ENCODE measurements around the gene DHX38. TPM values are rescaled to one million over a fixed set of nuclear protein-coding genes. Genes with fewer than 3 reads are reported as not detected.
A peak's percentile ranks its signal among the peaks of the same experiment; 100 is the strongest.

DHX38 gene
- total and polyA plus RNA-seq, 2 of the 13 experiments (the other 11 are each of a cell fraction or from before 2014, with no cell fraction given) = 54.4 to 85.9 TPM

DNA sequence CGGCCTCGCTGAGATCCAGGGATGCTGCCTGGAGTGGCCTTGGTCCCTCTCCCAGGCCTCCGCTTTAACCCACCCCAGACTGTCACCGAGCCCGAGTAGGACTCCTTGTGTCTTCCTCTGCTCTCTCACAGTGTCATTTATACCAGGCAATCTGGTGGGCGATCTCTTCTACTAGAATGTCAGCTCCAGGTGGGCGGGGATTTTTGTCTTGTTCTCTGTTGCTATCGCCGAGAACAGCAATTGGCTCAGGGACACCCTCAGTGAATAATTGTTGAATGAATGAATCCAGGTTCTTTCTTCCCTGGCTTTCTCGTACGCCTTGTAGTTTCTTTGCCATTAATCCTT lies 591 bp downstream of the DHX38 start (continued):
- TF ChIP-seq, protein P1, sequence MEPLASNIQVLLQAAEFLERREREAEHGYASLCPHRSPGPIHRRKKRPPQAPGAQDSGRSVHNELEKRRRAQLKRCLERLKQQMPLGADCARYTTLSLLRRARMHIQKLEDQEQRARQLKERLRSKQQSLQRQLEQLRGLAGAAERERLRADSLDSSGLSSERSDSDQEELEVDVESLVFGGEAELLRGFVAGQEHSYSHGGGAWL (CRISPR knock-in tag; IDR thresholded peaks at IDR 0.05) = no peak
- no peak for TF ChIP-seq MIXL1 (CRISPR knock-in tag; IDR thresholded peaks at IDR 0.05)
- TF ChIP-seq, protein P2, sequence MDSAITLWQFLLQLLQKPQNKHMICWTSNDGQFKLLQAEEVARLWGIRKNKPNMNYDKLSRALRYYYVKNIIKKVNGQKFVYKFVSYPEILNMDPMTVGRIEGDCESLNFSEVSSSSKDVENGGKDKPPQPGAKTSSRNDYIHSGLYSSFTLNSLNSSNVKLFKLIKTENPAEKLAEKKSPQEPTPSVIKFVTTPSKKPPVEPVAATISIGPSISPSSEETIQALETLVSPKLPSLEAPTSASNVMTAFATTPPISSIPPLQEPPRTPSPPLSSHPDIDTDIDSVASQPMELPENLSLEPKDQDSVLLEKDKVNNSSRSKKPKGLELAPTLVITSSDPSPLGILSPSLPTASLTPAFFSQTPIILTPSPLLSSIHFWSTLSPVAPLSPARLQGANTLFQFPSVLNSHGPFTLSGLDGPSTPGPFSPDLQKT (CRISPR knock-in tag; IDR thresholded peaks at IDR 0.05; ENCODE audit: borderline replicate concordance) = 0 out of 2 replicates have a peak, but pooled peaks have one; percentile 56

DNA sequence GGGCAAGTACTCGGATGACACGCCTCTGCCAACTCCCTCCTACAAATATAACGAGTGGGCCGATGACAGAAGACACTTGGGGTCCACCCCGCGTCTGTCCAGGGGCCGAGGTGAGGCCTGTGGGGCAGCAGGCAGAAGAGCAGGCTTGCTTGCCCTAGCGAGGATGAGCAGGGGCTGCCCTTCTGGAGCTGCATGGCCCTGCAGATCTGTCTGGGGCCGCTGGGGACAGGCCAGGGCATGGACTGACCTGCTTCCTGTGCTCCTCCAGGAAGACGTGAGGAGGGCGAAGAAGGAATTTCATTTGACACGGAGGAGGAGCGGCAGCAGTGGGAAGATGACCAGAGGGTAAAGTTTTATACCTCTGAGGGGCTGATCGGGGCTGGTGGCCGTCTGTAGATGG lies 5.3 kb downstream of the DHX38 start:
- Histone ChIP-seq H3K27me3 (ENCODE audit: control insufficient read depth in 1 of 2, insufficient read depth in 2 of 2, low read length in 2 of 2) (peaks cover 0 to 4% of the 10 kb centered on the region in 2 experiments; a peak in 1 of 5 replicates), H3K27ac (ENCODE audit: extremely low read length, insufficient read depth, low read length) (no peak overlapping the region), H4K20me1 (ENCODE audit: insufficient read depth, low read length) (no peaks in the 10 kb centered on the region; the same call in none of the 2 replicates), H3K4me3 (replicated peaks in 1 of 3; ENCODE audit: insufficient read depth in 1 of 3, low read depth in 2 of 3, low read length in 3 of 3) (no peak overlapping the region), H3K9me3 (ENCODE audit: low read length) (no peaks in the 10 kb centered on the region), H3K9ac (ENCODE audit: insufficient read depth, low read depth, low read length) (no peak overlapping the region), H3K4me2 (ENCODE audit: low read depth, low read length) (no peak overlapping the region), H3K4me1 (ENCODE audit: insufficient read depth, low read length) (peaks cover 23% of the 10 kb centered on the region), H3K79me2 (ENCODE audit: insufficient read depth, low read length) (peaks cover 34% of the 10 kb centered on the region), H2AFZ (ENCODE audit: low read length) (no peak overlapping the region), H3K36me3 (replicated peaks in 1 of 2; ENCODE audit: control insufficient read depth in 1 of 2, insufficient read depth in 2 of 2, low read length in 2 of 2) (peaks cover 64 to 79% of the 10 kb centered on the region in 2 experiments)
- in situ Hi-C loops (cut with HindIII; ENCODE audit: extremely low pct_ligation_motif_present, low pct_unique_long_range_greater_than_20kb) (no loop called here), intact Hi-C loops (cut with micrococcal nuclease; ENCODE audit: unreplicated experiment) (loop anchor here (1.0 to 5.0 kb wide), 3 partner anchors 33 to 137 kb away; partner anchors contain the start of gene DHODH)
- FAIRE-seq = no peak
- BruUV-seq (replicated peaks) = no TSS peak
- no peak for DNase-seq (ENCODE audit: low spot score)
- POLR2A ChIA-PET = no interaction called here
- 77% methylated on average over 15 of the region's 15 CpGs for WGBS (ENCODE audit: low lambda C conversion rate)
- peak; percentile 52 for ATAC-seq
- CTCF ChIA-PET (ENCODE audit: low intra/inter-chr PET ratio, low total read pairs) = interaction anchor here (2.1 kb wide), 1 partner anchor 32 kb away, joined by 58 read pairs; no protein-coding TSS in a partner anchor
- TF ChIP-seq ZNF777 (CRISPR knock-in tag; IDR thresholded peaks at IDR 0.05) (no peak), ZNF724P (CRISPR knock-in tag; IDR thresholded peaks at IDR 0.05; ENCODE audit: borderline replicate concordance) (0 out of 2 replicates have a peak, but pooled peaks have one; percentile 44), ZFP41 (CRISPR knock-in tag; IDR thresholded peaks at IDR 0.05; ENCODE audit: borderline replicate concordance) (0 out of 2 replicates have a peak, but pooled peaks have one; percentile 25), ZNF143 (CRISPR knock-in tag; IDR thresholded peaks at IDR 0.05) (no peak), ZNF891 (CRISPR knock-in tag; IDR thresholded peaks at IDR 0.05) (peak; percentile 27; the same call in 1 of the 2 replicates), ZNF768 (CRISPR knock-in tag; IDR thresholded peaks at IDR 0.05) (peak; percentile 32; the same call in 1 of the 2 replicates), AGO2 (optimal IDR thresholded peaks at IDR 0.05; ENCODE audit: low read depth, low read length) (peak; percentile 44), RFX5 (IDR thresholded peaks at IDR 0.05; ENCODE audit: low read depth, low read length) (no peak), ZNF501 (CRISPR knock-in tag; IDR thresholded peaks at IDR 0.05) (peak; percentile 14; the same call in 1 of the 2 replicates), NRL (CRISPR knock-in tag; IDR thresholded peaks at IDR 0.05; ENCODE audit: borderline replicate concordance) (0 out of 2 replicates have a peak, but pooled peaks have one; percentile 37), SMAD3 (CRISPR knock-in tag; IDR thresholded peaks at IDR 0.05) (no peak), GABPB1 (CRISPR knock-in tag; IDR thresholded peaks at IDR 0.05) (peak; percentile 35; the same call in 1 of the 2 replicates)
- TF ChIP-seq, protein P3, sequence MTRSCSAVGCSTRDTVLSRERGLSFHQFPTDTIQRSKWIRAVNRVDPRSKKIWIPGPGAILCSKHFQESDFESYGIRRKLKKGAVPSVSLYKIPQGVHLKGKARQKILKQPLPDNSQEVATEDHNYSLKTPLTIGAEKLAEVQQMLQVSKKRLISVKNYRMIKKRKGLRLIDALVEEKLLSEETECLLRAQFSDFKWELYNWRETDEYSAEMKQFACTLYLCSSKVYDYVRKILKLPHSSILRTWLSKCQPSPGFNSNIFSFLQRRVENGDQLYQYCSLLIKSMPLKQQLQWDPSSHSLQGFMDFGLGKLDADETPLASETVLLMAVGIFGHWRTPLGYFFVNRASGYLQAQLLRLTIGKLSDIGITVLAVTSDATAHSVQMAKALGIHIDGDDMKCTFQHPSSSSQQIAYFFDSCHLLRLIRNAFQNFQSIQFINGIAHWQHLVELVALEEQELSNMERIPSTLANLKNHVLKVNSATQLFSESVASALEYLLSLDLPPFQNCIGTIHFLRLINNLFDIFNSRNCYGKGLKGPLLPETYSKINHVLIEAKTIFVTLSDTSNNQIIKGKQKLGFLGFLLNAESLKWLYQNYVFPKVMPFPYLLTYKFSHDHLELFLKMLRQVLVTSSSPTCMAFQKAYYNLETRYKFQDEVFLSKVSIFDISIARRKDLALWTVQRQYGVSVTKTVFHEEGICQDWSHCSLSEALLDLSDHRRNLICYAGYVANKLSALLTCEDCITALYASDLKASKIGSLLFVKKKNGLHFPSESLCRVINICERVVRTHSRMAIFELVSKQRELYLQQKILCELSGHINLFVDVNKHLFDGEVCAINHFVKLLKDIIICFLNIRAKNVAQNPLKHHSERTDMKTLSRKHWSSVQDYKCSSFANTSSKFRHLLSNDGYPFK (CRISPR knock-in tag; IDR thresholded peaks at IDR 0.05; ENCODE audit: borderline replicate concordance) = 0 out of 2 replicates have a peak, but pooled peaks have one; percentile 44
- TF ChIP-seq, protein P4, sequence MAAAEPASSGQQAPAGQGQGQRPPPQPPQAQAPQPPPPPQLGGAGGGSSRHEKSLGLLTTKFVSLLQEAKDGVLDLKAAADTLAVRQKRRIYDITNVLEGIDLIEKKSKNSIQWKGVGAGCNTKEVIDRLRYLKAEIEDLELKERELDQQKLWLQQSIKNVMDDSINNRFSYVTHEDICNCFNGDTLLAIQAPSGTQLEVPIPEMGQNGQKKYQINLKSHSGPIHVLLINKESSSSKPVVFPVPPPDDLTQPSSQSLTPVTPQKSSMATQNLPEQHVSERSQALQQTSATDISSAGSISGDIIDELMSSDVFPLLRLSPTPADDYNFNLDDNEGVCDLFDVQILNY (CRISPR knock-in tag; conservative IDR thresholded peaks at IDR 0.05) = 0 out of 2 replicates have a peak, but pooled peaks have one; percentile 15
- TF ChIP-seq, protein P5, sequence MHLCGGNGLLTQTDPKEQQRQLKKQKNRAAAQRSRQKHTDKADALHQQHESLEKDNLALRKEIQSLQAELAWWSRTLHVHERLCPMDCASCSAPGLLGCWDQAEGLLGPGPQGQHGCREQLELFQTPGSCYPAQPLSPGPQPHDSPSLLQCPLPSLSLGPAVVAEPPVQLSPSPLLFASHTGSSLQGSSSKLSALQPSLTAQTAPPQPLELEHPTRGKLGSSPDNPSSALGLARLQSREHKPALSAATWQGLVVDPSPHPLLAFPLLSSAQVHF (CRISPR knock-in tag; IDR thresholded peaks at IDR 0.05) = no peak
